K562 (cell line): Measurements from ENCODE around the gene SORCS2. TPM values are rescaled to one million over a fixed set of nuclear protein-coding genes. Genes with fewer than 3 reads are reported as not detected.

Experiments
- CUX1 ChIP-seq: fragments of 200-800 bp; sonication (Bioruptor generic); IDR thresholded peaks from 2 replicates; pipeline ENCODE4 v1.6.1; 2016; ENCODE audit warnings: missing genetic modification characterization, missing compliant biosample characterization
- HNRNPLL ChIP-seq: fragments of 200-400 bp; formaldehyde crosslinking; IDR thresholded peaks from 2 replicates; pipeline ENCODE4 v1.6.1; 2017; ENCODE audit warnings: low read length, low read depth, mild to moderate bottlenecking; ENCODE audit not compliant: poor library complexity, severe bottlenecking
- MECOM ChIP-seq: fragments of 250-450 bp; sonication (Bioruptor Pico); IDR thresholded peaks from 2 replicates; pipeline ENCODE4 v1.8.0; 2022; ENCODE audit warnings: inconsistent platforms
- NCOA1 ChIP-seq: fragments of 450-650 bp; IDR thresholded peaks from 2 replicates; pipeline ENCODE4 v1.6.1; 2016; ENCODE audit warnings: low read depth
- PURB ChIP-seq: sonication (generic); formaldehyde crosslinking; IDR thresholded peaks from 2 replicates; pipeline ENCODE4 v1.9.0; 2021; ENCODE audit warnings: low read depth, mild to moderate bottlenecking, missing genetic modification reagents
- SREBF2 ChIP-seq: sonication (generic); formaldehyde crosslinking; IDR thresholded peaks from 2 replicates; pipeline ENCODE4 v1.4.0; 2020; ENCODE audit warnings: mild to moderate bottlenecking, missing genetic modification reagents
- ZBTB2 ChIP-seq: fragments of 450-650 bp; IDR thresholded peaks from 2 replicates; pipeline ENCODE4 v1.6.1; 2016; ENCODE audit warnings: antibody characterized with exemption
- ZKSCAN3 ChIP-seq: fragments of 250-450 bp; sonication (Bioruptor Pico); IDR thresholded peaks from 2 replicates; pipeline ENCODE4 v1.4.0; 2020
- ZNF41 ChIP-seq: fragments of 250-450 bp; sonication (Bioruptor Pico); conservative IDR thresholded peaks from 2 replicates; pipeline ENCODE4 v1.4.0; 2020; ENCODE audit warnings: mild to moderate bottlenecking
- polyA plus RNA-seq, 8 experiments: library from polyadenylated mRNA; depleted of rRNA in 4 of 8; stranded (reverse) in 5 of 8; unstranded in 3 of 8; fragments of >200 nt; fragmentation: Nextera tagmentation in 2 of 8; fragmentation: Illumina TruSeq in 1 of 8; extraction: Ambion mirVana in 2 of 8; extraction: Trizol in 1 of 8; gene quantifications; 2 replicates each; pipeline versions ENCODE4 v1.2.1 to v1.2.3, GENCODE V29; 2011 to 2014; ENCODE audit warnings: inconsistent platforms in 1 of 8, missing spikeins in 1 of 8
- total RNA-seq, 7 experiments: library from RNA; depleted of rRNA in 6 of 7; stranded (reverse); fragments of >200 nt in 6 of 7; fragmentation: Illumina TruSeq in 2 of 7; extraction: Trizol in 2 of 7; gene quantifications; 2 replicates each; pipeline versions ENCODE4 v1.2.1 to v1.2.3, GENCODE V29; 2011 to 2021; ENCODE audit warnings: low replicate concordance in 1 of 7

The SORCS2 gene
- total and polyA plus RNA-seq, 9 of the 15 experiments (the other 6 are each of a cell fraction or from before 2014, with no cell fraction given) = not detected

GRCh38 chr4:7384929-7385890, 192.9 kb downstream of the SORCS2 start (continued):
- TF ChIP-seq CUX1 (CRISPR knock-in tag) = no peak
- TF ChIP-seq ZBTB2 = no peak
- TF ChIP-seq HNRNPLL = no peak
- no peak for TF ChIP-seq ZNF41 (CRISPR knock-in tag)
- no peak for TF ChIP-seq PURB (CRISPR knock-in tag)
- TF ChIP-seq NCOA1 = no peak
- TF ChIP-seq SREBF2 (CRISPR knock-in tag) = no peak
- no peak for TF ChIP-seq ZKSCAN3 (CRISPR knock-in tag)
- TF ChIP-seq MECOM (CRISPR knock-in tag) = no peak
